ENCODE results near the gene CEP104. TPM values are rescaled to one million over a fixed set of nuclear protein-coding genes. Genes with fewer than 3 reads are reported as not detected.
A peak's percentile ranks its signal among the peaks of the same experiment; 100 is the strongest.

CEP104 gene
- polyA plus RNA-seq, 1 donor (not counting 4 experiments of a cell fraction or from before 2014, with no cell fraction given) = 35.7 TPM

- no peaks in the 10 kb centered on the region for H3K9me1 ChIP-seq (ENCODE audit: control insufficient read depth, extremely low read depth, insufficient read depth, low read length)
- no peak overlapping the region for H2AFZ ChIP-seq (ENCODE audit: control insufficient read depth, low read length)
- H3K4me2 ChIP-seq (ENCODE audit: control insufficient read depth, extremely low read depth, insufficient read depth, low read depth, low read length) = peak overlapping the region; percentile 59
- H3K9me3 ChIP-seq (ENCODE audit: control insufficient read depth, low read depth, low read length) = no peaks in the 10 kb centered on the region
- no peak for FAIRE-seq
- H3K4me3 ChIP-seq (ENCODE audit: control insufficient read depth in 2 of 3, extremely low read depth in 1 of 3, insufficient read depth in 2 of 3, low read depth in 1 of 3, low read length in 3 of 3) = peak overlapping the region in 1 of 3 experiments; percentile 52
- H3K27me3 ChIP-seq (ENCODE audit: control insufficient read depth, extremely low read depth, insufficient read depth, low read length) = no peaks in the 10 kb centered on the region
- peaks cover 5% of the 10 kb centered on the region for H3K4me1 ChIP-seq (ENCODE audit: control insufficient read depth, extremely low read depth, insufficient read depth, low read length)
- DNase-seq (ENCODE audit: low read depth, low spot score) = no peak
- no peaks in the 10 kb centered on the region for H3K36me3 ChIP-seq (ENCODE audit: control insufficient read depth in 2 of 2, extremely low read depth in 1 of 2, insufficient read depth in 2 of 2, low read length in 2 of 2)
- no peak overlapping the region for H3K27ac ChIP-seq (ENCODE audit: control insufficient read depth, insufficient read depth, low read length)
- H3K9ac ChIP-seq (ENCODE audit: control insufficient read depth, extremely low read depth, insufficient read depth, low read length) = no peak overlapping the region
- no peaks in the 10 kb centered on the region for H4K20me1 ChIP-seq (ENCODE audit: control insufficient read depth, extremely low read depth, insufficient read depth, low read length)
- H3K79me2 ChIP-seq (ENCODE audit: control insufficient read depth, insufficient read depth, low read length) = no peaks in the 10 kb centered on the region
- dilution Hi-C loops (cut with MboI; ENCODE audit: extremely low pct_ligation_motif_present, low sequenced_read_pairs) = no loop called here
- TF ChIP-seq, protein P1, sequence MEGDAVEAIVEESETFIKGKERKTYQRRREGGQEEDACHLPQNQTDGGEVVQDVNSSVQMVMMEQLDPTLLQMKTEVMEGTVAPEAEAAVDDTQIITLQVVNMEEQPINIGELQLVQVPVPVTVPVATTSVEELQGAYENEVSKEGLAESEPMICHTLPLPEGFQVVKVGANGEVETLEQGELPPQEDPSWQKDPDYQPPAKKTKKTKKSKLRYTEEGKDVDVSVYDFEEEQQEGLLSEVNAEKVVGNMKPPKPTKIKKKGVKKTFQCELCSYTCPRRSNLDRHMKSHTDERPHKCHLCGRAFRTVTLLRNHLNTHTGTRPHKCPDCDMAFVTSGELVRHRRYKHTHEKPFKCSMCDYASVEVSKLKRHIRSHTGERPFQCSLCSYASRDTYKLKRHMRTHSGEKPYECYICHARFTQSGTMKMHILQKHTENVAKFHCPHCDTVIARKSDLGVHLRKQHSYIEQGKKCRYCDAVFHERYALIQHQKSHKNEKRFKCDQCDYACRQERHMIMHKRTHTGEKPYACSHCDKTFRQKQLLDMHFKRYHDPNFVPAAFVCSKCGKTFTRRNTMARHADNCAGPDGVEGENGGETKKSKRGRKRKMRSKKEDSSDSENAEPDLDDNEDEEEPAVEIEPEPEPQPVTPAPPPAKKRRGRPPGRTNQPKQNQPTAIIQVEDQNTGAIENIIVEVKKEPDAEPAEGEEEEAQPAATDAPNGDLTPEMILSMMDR (optimal IDR thresholded peaks at IDR 0.05 in 1 of 3, IDR thresholded peaks at IDR 0.05 in 1 of 3, conservative IDR thresholded peaks at IDR 0.05 in 1 of 3; ENCODE audit: extremely low read depth in 1 of 3, insufficient read depth in 2 of 3, low read length in 3 of 3) = no peak
- no peak for TF ChIP-seq EZH2 (IDR thresholded peaks at IDR 0.05; ENCODE audit: low read length)
Measured at GRCh38 chr1:3771108-3772026, 85.6 kb downstream of the CEP104 start.

DNA sequence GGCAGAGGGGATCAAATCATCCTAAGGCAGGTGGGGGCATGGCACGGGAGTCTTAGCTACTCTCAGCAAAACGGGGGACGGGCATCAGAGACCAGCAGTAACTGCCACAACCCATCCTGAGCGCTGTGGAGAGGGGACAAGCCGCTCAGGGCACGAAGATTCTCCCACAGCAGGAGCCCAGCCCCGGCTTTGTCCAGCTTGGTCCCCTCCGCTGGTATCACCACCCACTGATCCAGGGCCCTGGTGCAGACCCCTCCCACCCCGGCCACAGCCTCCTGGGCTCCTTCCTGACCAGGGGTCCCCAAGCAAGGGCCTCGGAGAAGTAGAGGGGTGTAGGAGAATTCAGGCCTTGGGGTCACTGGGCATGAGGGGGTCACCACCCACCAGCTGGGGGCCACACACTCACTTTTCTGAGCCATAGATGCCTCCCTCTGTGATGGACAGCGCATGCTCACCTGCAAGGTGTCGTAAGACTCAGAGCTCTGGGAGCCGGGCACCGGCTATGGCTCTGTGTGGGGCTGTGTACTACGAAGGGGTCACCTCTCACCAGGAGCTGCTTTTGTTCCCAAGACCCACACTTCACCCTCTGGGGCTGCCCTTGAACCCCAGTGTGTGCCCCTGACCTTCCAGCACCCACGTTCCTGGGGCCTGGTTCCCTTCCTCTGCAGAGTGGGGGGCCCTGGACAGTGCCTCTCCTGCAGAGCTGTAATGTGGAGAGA is 86.8 kb downstream of the CEP104 start:
- H3K9me1 ChIP-seq (ENCODE audit: control insufficient read depth, extremely low read depth, insufficient read depth, low read length) = no peaks in the 10 kb centered on the region
- dilution Hi-C loops (cut with MboI; ENCODE audit: extremely low pct_ligation_motif_present, low sequenced_read_pairs) = no loop called here

More for the DNA sequence above, 86.8 kb downstream of the CEP104 start:
- DNase-seq (ENCODE audit: low read depth, low spot score) (no peak), FAIRE-seq (no peak)
- H3K4me3 ChIP-seq (ENCODE audit: control insufficient read depth in 2 of 3, extremely low read depth in 1 of 3, insufficient read depth in 2 of 3, low read depth in 1 of 3, low read length in 3 of 3) = no peak overlapping the region
- H3K4me1 ChIP-seq (ENCODE audit: control insufficient read depth, extremely low read depth, insufficient read depth, low read length) = peaks cover 5% of the 10 kb centered on the region
- H3K9me3 ChIP-seq (ENCODE audit: control insufficient read depth, low read depth, low read length) = no peaks in the 10 kb centered on the region
- H3K36me3 ChIP-seq (ENCODE audit: control insufficient read depth in 2 of 2, extremely low read depth in 1 of 2, insufficient read depth in 2 of 2, low read length in 2 of 2) = no peaks in the 10 kb centered on the region
- H4K20me1 ChIP-seq (ENCODE audit: control insufficient read depth, extremely low read depth, insufficient read depth, low read length) = no peaks in the 10 kb centered on the region
- H3K79me2 ChIP-seq (ENCODE audit: control insufficient read depth, insufficient read depth, low read length) = no peaks in the 10 kb centered on the region
- no peaks in the 10 kb centered on the region for H3K27me3 ChIP-seq (ENCODE audit: control insufficient read depth, extremely low read depth, insufficient read depth, low read length)
- no peak overlapping the region for H3K4me2 ChIP-seq (ENCODE audit: control insufficient read depth, extremely low read depth, insufficient read depth, low read depth, low read length)
- no peak overlapping the region for H3K27ac ChIP-seq (ENCODE audit: control insufficient read depth, insufficient read depth, low read length)
- no peak for TF ChIP-seq EZH2 (IDR thresholded peaks at IDR 0.05; ENCODE audit: low read length)
- TF ChIP-seq, protein P1 (optimal IDR thresholded peaks at IDR 0.05 in 1 of 3, IDR thresholded peaks at IDR 0.05 in 1 of 3, conservative IDR thresholded peaks at IDR 0.05 in 1 of 3; ENCODE audit: extremely low read depth in 1 of 3, insufficient read depth in 2 of 3, low read length in 3 of 3) = no peak
- H2AFZ ChIP-seq (ENCODE audit: control insufficient read depth, low read length) = no peak overlapping the region
- H3K9ac ChIP-seq (ENCODE audit: control insufficient read depth, extremely low read depth, insufficient read depth, low read length) = no peak overlapping the region

Data from keratinocyte (primary cell).